Right lobe of liver (tissue), 4 donors: ENCODE results near the gene MUL1.

ENCODE experiments used
- POLR2A ChIP-seq: fragments of 450-650 bp; IDR thresholded peaks from one replicate; pipeline ENCODE4 v1.6.1; 2017; ENCODE audit warnings: antibody characterized with exemption, mild to moderate bottlenecking
- TF ChIP-seq, protein P1 (sequence below), 4 donors: fragments of 200-600 bp in 3 of 4; fragments of 450-650 bp in 1 of 4; IDR thresholded peaks; one replicate each; pipeline versions ENCODE4 v1.5.1 to v1.8.0; 2016 to 2022; ENCODE audit warnings: antibody characterized with exemption in 4 of 4, mild to moderate bottlenecking in 2 of 4
- donor health status: DM: no; HTN: no; CAD: no.
- donor health status: DM: no; HTN: no; CAD: no.
- donor health status: DM: no; HTN: yes; CAD: no.

DNA sequence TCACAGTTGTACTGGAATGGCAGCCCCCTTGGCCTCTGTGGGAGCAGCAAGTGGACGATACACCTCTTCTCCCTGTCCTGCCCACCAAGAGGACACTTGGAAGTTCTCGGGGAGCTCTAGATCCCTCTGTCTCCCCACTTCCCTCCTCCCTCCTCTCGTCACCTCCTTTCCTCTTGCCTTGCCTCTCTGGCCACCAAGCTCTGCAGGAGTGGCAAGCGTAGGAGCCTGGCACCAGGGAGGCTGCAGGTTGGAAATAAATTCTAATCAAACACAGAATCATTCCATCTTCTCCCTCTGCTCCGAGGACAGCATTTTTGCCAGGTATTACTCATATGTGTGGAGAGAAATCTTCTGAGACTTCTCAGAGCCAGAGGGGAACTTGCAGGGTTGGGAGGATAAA, 42.8 kb downstream of the MUL1 start:
- TF ChIP-seq, protein P1, sequence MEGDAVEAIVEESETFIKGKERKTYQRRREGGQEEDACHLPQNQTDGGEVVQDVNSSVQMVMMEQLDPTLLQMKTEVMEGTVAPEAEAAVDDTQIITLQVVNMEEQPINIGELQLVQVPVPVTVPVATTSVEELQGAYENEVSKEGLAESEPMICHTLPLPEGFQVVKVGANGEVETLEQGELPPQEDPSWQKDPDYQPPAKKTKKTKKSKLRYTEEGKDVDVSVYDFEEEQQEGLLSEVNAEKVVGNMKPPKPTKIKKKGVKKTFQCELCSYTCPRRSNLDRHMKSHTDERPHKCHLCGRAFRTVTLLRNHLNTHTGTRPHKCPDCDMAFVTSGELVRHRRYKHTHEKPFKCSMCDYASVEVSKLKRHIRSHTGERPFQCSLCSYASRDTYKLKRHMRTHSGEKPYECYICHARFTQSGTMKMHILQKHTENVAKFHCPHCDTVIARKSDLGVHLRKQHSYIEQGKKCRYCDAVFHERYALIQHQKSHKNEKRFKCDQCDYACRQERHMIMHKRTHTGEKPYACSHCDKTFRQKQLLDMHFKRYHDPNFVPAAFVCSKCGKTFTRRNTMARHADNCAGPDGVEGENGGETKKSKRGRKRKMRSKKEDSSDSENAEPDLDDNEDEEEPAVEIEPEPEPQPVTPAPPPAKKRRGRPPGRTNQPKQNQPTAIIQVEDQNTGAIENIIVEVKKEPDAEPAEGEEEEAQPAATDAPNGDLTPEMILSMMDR (IDR thresholded peaks at IDR 0.05): no peak
- no peak for TF ChIP-seq POLR2A
